Peyer's patch (tissue), 4 donors: Measurements from ENCODE around the gene PTGDR.

Source experiments
- POLR2A ChIP-seq, 2 donors: fragments of 450-650 bp; IDR thresholded peaks; one replicate each; pipeline ENCODE4 v1.5.1; 2017; ENCODE audit warnings: antibody characterized with exemption in 2 of 2, mild to moderate bottlenecking in 2 of 2, moderate library complexity in 2 of 2
- TF ChIP-seq, protein P1 (sequence below), 6 experiments: fragments of 450-650 bp in 4 of 6; fragments of 200-600 bp in 2 of 6; sonication (generic) in 1 of 6; IDR thresholded peaks; one replicate each; pipeline ENCODE4 v1.5.1; 2017 to 2019; ENCODE audit warnings: antibody characterized with exemption in 6 of 6, mild to moderate bottlenecking in 3 of 6, moderate library complexity in 1 of 6

DNA sequence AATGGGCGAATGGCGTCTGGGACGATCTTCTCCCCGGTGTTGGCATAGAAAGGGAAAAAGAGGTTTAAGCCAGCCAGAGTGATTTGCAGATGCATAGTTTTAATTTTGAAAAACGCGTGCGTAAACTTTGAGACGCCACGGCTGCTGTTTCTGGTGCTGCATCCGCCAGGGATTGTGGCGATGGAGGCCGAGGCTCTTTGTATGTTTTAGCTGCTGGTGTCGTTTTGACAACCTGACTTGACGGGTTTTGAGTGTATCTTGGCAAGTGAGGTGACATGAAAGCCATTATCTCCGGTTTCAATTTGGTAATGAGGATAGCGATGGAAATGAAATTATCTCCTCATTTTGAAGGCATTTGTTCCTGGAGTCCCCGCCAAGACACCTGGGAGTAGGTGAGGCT, 1.6 kb downstream of the PTGDR start:
- TF ChIP-seq, protein P1, sequence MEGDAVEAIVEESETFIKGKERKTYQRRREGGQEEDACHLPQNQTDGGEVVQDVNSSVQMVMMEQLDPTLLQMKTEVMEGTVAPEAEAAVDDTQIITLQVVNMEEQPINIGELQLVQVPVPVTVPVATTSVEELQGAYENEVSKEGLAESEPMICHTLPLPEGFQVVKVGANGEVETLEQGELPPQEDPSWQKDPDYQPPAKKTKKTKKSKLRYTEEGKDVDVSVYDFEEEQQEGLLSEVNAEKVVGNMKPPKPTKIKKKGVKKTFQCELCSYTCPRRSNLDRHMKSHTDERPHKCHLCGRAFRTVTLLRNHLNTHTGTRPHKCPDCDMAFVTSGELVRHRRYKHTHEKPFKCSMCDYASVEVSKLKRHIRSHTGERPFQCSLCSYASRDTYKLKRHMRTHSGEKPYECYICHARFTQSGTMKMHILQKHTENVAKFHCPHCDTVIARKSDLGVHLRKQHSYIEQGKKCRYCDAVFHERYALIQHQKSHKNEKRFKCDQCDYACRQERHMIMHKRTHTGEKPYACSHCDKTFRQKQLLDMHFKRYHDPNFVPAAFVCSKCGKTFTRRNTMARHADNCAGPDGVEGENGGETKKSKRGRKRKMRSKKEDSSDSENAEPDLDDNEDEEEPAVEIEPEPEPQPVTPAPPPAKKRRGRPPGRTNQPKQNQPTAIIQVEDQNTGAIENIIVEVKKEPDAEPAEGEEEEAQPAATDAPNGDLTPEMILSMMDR (IDR thresholded peaks at IDR 0.05), result no peak
- no peak for TF ChIP-seq POLR2A (IDR thresholded peaks at IDR 0.05)
